ENCODE results near the gene ERCC4.

Gene ERCC4

GRCh38 chr16:13911306-13911705 is 8.6 kb upstream of the ERCC4 start:
- TF ChIP-seq POLR2AphosphoS5 (IDR thresholded peaks at IDR 0.05; ENCODE audit: low read depth, low read length), result no peak
- TF ChIP-seq REST (IDR thresholded peaks at IDR 0.05; ENCODE audit: insufficient read depth in 1 of 2, low read depth in 2 of 2, low read length in 2 of 2), result no peak
- no peak for TF ChIP-seq FOXP2 (optimal IDR thresholded peaks at IDR 0.05; ENCODE audit: borderline replicate concordance, extremely low read depth, extremely low read length, insufficient read depth)
- TF ChIP-seq SIN3A (IDR thresholded peaks at IDR 0.05; ENCODE audit: borderline replicate concordance, insufficient read depth, low read length), result no peak
- TF ChIP-seq TAF1 (IDR thresholded peaks at IDR 0.05; ENCODE audit: borderline replicate concordance, insufficient read depth, low read length), result no peak

- TF ChIP-seq FOXP2 (optimal IDR thresholded peaks at IDR 0.05; ENCODE audit: borderline replicate concordance, extremely low read depth, extremely low read length, insufficient read depth) (no peak), TAF1 (IDR thresholded peaks at IDR 0.05; ENCODE audit: borderline replicate concordance, insufficient read depth, low read length) (no peak), REST (IDR thresholded peaks at IDR 0.05; ENCODE audit: insufficient read depth in 1 of 2, low read depth in 2 of 2, low read length in 2 of 2) (no peak), SIN3A (IDR thresholded peaks at IDR 0.05; ENCODE audit: borderline replicate concordance, insufficient read depth, low read length) (no peak), POLR2AphosphoS5 (IDR thresholded peaks at IDR 0.05; ENCODE audit: low read depth, low read length) (no peak)
Measured at GRCh38 chr16:13911871-13912270, 8.1 kb upstream of the ERCC4 start.

- TF ChIP-seq FOXP2 (optimal IDR thresholded peaks at IDR 0.05; ENCODE audit: borderline replicate concordance, extremely low read depth, extremely low read length, insufficient read depth) (no peak), POLR2AphosphoS5 (IDR thresholded peaks at IDR 0.05; ENCODE audit: low read depth, low read length) (no peak), REST (IDR thresholded peaks at IDR 0.05; ENCODE audit: insufficient read depth in 1 of 2, low read depth in 2 of 2, low read length in 2 of 2) (no peak), SIN3A (IDR thresholded peaks at IDR 0.05; ENCODE audit: borderline replicate concordance, insufficient read depth, low read length) (no peak), TAF1 (IDR thresholded peaks at IDR 0.05; ENCODE audit: borderline replicate concordance, insufficient read depth, low read length) (no peak)
Measured at GRCh38 chr16:13912891-13913290, 7.1 kb upstream of the ERCC4 start.

- no peak for TF ChIP-seq TAF1 (IDR thresholded peaks at IDR 0.05; ENCODE audit: borderline replicate concordance, insufficient read depth, low read length)
Measured at GRCh38 chr16:13913374-13914292, 6.3 kb upstream of the ERCC4 start.

- TF ChIP-seq FOXP2 (optimal IDR thresholded peaks at IDR 0.05; ENCODE audit: borderline replicate concordance, extremely low read depth, extremely low read length, insufficient read depth), result no peak
- TF ChIP-seq TAF1 (IDR thresholded peaks at IDR 0.05; ENCODE audit: borderline replicate concordance, insufficient read depth, low read length), result no peak
- TF ChIP-seq POLR2AphosphoS5 (IDR thresholded peaks at IDR 0.05; ENCODE audit: low read depth, low read length), result no peak
- TF ChIP-seq REST (IDR thresholded peaks at IDR 0.05; ENCODE audit: insufficient read depth in 1 of 2, low read depth in 2 of 2, low read length in 2 of 2), result no peak
- no peak for TF ChIP-seq SIN3A (IDR thresholded peaks at IDR 0.05; ENCODE audit: borderline replicate concordance, insufficient read depth, low read length)
Measured at GRCh38 chr16:13915033-13915635, 4.8 kb upstream of the ERCC4 start.

Measured in PFSK-1 (cell line).